ENCODE measurements around the gene GPD1L. TPM values are rescaled to one million over a fixed set of nuclear protein-coding genes. Genes with fewer than 3 reads are reported as not detected.

The GPD1L gene
- total and polyA plus RNA-seq, 2 of the 13 experiments (the other 11 are each of a cell fraction or from before 2014, with no cell fraction given): 4.9 to 13.7 TPM

DNA sequence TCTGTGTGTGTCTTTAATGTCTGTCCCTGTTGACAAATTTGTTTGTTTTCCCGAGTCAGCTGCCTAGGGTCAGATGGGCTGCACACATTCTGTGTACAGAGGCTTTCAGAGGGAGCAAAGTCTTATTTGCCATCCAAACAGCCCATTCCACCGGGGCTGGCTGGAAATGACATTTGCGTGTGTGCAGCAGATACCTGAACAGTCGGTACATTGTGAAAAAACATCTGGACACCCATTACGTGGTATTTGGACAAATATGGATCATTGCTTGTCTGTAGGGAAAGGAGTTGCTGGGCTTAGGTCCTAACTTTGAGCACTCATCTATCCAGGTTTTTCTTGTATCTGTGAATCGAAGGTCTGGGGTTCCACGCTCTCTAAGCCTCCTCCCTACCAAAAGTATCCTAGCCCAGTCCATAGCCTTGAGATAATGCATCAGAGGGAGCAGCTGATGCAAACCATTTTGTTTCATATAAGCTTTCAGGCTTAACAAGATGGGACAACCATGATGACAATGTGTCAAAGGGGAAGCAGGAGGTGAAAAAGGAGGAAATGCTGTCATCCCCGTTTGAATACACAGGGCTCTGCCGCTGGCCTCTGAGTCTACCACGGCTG, 109.9 kb downstream of the GPD1L start (continued):
- no peak for TF ChIP-seq ZXDC (CRISPR knock-in tag; IDR thresholded peaks at IDR 0.05)
- TF ChIP-seq ZNF10 (CRISPR knock-in tag; IDR thresholded peaks at IDR 0.05; ENCODE audit: borderline replicate concordance, low read depth): no peak
- TF ChIP-seq, protein P1, sequence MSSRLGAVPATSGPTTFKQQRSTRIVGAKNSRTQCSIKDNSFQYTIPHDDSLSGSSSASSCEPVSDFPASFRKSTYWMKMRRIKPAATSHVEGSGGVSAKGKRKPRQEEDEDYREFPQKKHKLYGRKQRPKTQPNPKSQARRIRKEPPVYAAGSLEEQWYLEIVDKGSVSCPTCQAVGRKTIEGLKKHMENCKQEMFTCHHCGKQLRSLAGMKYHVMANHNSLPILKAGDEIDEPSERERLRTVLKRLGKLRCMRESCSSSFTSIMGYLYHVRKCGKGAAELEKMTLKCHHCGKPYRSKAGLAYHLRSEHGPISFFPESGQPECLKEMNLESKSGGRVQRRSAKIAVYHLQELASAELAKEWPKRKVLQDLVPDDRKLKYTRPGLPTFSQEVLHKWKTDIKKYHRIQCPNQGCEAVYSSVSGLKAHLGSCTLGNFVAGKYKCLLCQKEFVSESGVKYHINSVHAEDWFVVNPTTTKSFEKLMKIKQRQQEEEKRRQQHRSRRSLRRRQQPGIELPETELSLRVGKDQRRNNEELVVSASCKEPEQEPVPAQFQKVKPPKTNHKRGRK (CRISPR knock-in tag; IDR thresholded peaks at IDR 0.05): no peak
- TF ChIP-seq ZFP37 (CRISPR knock-in tag; IDR thresholded peaks at IDR 0.05; ENCODE audit: borderline replicate concordance): no peak
- no peak for TF ChIP-seq ZNF260 (CRISPR knock-in tag; IDR thresholded peaks at IDR 0.05; ENCODE audit: borderline replicate concordance, low read depth)
- TF ChIP-seq ZNF737 (CRISPR knock-in tag; IDR thresholded peaks at IDR 0.05; ENCODE audit: borderline replicate concordance): no peak
- TF ChIP-seq, protein P2, sequence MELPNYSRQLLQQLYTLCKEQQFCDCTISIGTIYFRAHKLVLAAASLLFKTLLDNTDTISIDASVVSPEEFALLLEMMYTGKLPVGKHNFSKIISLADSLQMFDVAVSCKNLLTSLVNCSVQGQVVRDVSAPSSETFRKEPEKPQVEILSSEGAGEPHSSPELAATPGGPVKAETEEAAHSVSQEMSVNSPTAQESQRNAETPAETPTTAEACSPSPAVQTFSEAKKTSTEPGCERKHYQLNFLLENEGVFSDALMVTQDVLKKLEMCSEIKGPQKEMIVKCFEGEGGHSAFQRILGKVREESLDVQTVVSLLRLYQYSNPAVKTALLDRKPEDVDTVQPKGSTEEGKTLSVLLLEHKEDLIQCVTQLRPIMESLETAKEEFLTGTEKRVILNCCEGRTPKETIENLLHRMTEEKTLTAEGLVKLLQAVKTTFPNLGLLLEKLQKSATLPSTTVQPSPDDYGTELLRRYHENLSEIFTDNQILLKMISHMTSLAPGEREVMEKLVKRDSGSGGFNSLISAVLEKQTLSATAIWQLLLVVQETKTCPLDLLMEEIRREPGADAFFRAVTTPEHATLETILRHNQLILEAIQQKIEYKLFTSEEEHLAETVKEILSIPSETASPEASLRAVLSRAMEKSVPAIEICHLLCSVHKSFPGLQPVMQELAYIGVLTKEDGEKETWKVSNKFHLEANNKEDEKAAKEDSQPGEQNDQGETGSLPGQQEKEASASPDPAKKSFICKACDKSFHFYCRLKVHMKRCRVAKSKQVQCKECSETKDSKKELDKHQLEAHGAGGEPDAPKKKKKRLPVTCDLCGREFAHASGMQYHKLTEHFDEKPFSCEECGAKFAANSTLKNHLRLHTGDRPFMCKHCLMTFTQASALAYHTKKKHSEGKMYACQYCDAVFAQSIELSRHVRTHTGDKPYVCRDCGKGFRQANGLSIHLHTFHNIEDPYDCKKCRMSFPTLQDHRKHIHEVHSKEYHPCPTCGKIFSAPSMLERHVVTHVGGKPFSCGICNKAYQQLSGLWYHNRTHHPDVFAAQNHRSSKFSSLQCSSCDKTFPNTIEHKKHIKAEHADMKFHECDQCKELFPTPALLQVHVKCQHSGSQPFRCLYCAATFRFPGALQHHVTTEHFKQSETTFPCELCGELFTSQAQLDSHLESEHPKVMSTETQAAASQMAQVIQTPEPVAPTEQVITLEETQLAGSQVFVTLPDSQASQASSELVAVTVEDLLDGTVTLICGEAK (IDR thresholded peaks at IDR 0.05): no peak
- TF ChIP-seq, protein P2 (CRISPR knock-in tag; IDR thresholded peaks at IDR 0.05): peak; percentile 50; the same call in 1 of the 2 replicates
- TF ChIP-seq NONO (IDR thresholded peaks at IDR 0.05): no peak
- TF ChIP-seq NONO (CRISPR knock-in tag; conservative IDR thresholded peaks at IDR 0.05): peak; percentile 96
- no peak for TF ChIP-seq POLR2AphosphoS5 (IDR thresholded peaks at IDR 0.05; ENCODE audit: low read depth, low read length)
- TF ChIP-seq PHF21A (CRISPR knock-in tag; IDR thresholded peaks at IDR 0.05): peak; percentile 98
- no peak for TF ChIP-seq ZNF558 (CRISPR knock-in tag; IDR thresholded peaks at IDR 0.05; ENCODE audit: borderline replicate concordance)
- TF ChIP-seq ZNF607 (CRISPR knock-in tag; IDR thresholded peaks at IDR 0.05; ENCODE audit: borderline replicate concordance): peak; percentile 63; the same call in 1 of the 2 replicates
- no peak for TF ChIP-seq ZNF724P (CRISPR knock-in tag; IDR thresholded peaks at IDR 0.05; ENCODE audit: borderline replicate concordance)
- no peak for TF ChIP-seq ZSCAN20 (CRISPR knock-in tag; IDR thresholded peaks at IDR 0.05; ENCODE audit: borderline replicate concordance)
- TF ChIP-seq HMGA1 (CRISPR knock-in tag; conservative IDR thresholded peaks at IDR 0.05): no peak
